ENCODE results near the gene LPCAT2. TPM values are rescaled to one million over a fixed set of nuclear protein-coding genes. Genes with fewer than 3 reads are reported as not detected.

The LPCAT2 gene
- total and polyA plus RNA-seq, 2 experiments from 2014 or later, result 7.8 to 23.8 TPM

DNA sequence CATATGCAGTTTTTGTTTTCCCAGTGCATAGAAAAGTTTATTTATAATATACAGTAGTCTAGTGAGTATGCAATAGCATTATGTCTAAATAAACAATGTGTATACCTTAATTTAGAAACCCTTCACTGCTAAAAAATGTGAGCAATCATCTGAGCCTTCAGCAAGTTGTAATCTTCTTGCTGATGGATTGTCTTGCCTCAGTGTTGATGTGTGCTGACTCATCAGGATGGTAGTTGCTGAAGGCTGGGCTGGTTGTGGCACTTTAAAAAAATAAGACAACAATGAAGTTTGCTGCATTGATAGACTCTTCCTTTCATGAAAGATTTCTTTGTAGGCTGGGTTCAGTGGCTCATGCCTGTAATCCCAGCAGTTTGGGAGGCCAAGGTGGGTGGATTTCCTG, 43.7 kb downstream of the LPCAT2 start (continued):
- TF ChIP-seq, protein P1, sequence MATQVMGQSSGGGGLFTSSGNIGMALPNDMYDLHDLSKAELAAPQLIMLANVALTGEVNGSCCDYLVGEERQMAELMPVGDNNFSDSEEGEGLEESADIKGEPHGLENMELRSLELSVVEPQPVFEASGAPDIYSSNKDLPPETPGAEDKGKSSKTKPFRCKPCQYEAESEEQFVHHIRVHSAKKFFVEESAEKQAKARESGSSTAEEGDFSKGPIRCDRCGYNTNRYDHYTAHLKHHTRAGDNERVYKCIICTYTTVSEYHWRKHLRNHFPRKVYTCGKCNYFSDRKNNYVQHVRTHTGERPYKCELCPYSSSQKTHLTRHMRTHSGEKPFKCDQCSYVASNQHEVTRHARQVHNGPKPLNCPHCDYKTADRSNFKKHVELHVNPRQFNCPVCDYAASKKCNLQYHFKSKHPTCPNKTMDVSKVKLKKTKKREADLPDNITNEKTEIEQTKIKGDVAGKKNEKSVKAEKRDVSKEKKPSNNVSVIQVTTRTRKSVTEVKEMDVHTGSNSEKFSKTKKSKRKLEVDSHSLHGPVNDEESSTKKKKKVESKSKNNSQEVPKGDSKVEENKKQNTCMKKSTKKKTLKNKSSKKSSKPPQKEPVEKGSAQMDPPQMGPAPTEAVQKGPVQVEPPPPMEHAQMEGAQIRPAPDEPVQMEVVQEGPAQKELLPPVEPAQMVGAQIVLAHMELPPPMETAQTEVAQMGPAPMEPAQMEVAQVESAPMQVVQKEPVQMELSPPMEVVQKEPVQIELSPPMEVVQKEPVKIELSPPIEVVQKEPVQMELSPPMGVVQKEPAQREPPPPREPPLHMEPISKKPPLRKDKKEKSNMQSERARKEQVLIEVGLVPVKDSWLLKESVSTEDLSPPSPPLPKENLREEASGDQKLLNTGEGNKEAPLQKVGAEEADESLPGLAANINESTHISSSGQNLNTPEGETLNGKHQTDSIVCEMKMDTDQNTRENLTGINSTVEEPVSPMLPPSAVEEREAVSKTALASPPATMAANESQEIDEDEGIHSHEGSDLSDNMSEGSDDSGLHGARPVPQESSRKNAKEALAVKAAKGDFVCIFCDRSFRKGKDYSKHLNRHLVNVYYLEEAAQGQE (IDR thresholded peaks at IDR 0.05; ENCODE audit: unreplicated experiment), result no peak
- TF ChIP-seq STAT1 (IDR thresholded peaks at IDR 0.05; ENCODE audit: unreplicated experiment) (no peak), ZNF331 (CRISPR knock-in tag; IDR thresholded peaks at IDR 0.05; ENCODE audit: low read depth) (no peak)

DNA sequence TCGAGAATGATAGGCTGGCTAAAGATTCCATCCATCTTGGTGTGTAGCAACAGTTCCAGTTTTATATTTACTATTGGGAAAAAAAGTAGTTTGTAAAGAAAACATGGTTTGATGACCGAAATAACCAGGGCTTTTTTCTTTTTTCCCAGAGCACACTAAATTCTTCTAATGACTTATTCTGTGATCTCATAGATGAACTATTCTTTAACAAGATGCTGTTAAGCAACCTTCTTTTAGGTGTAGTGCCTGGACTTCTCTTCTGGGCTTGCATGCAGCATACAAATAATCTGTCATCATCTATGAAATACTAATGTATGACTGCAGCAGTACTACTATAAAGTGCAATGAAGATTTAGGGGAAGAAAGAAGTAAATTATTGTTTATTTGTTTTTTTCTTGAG, 46.6 kb downstream of the LPCAT2 start:
- DNase-seq (ENCODE audit: low spot score), result no peak
- no peak for ATAC-seq
- Histone ChIP-seq H2AFZ (no peak overlapping the region), H3K4me3 (no peak overlapping the region), H3K4me2 (no peak overlapping the region), H3K4me1 (ENCODE audit: insufficient read depth) (no peaks in the 10 kb centered on the region), H3K27me3 (ENCODE audit: insufficient read depth) (no peaks in the 10 kb centered on the region), H3K36me3 (ENCODE audit: insufficient read depth) (no peaks in the 10 kb centered on the region; the same call in 1 of the 2 replicates), H4K20me1 (replicated peaks; ENCODE audit: insufficient read depth) (0 out of 2 replicates have a peak, but pooled peaks cover 3% of the 10 kb centered on the region), H3F3A (replicated peaks; ENCODE audit: low read depth) (no peaks in the 10 kb centered on the region), H3K79me2 (replicated peaks; ENCODE audit: insufficient read depth) (no peaks in the 10 kb centered on the region), H3K27ac (ENCODE audit: low read depth) (no peak overlapping the region), H3K9me2 (ENCODE audit: insufficient read depth) (no peaks in the 10 kb centered on the region)
- no peaks in the 10 kb centered on the region for H3K9me3 Mint-ChIP-seq
- no peak overlapping the region for H3K4me3 Mint-ChIP-seq
- no peaks in the 10 kb centered on the region for H3K27me3 Mint-ChIP-seq (ENCODE audit: insufficient read depth, low read depth, poor library complexity)
- no peak for TF ChIP-seq EZH2phosphoT487 (IDR thresholded peaks at IDR 0.05; ENCODE audit: unreplicated experiment)
- TF ChIP-seq POLR2AphosphoS5 (IDR thresholded peaks at IDR 0.05; ENCODE audit: low read depth), result no peak
- TF ChIP-seq CTCF (conservative IDR thresholded peaks at IDR 0.05; ENCODE audit: low read depth in 2 of 2), result no peak
- TF ChIP-seq EZH2 (IDR thresholded peaks at IDR 0.05; ENCODE audit: low read depth, unreplicated experiment), result no peak
- peaks cover 4% of the 10 kb centered on the region; the same call in 2 of the 3 replicates for H3K36me3 Mint-ChIP-seq (ENCODE audit: low read depth)
- no peak overlapping the region for H3K27ac Mint-ChIP-seq
- no peaks in the 10 kb centered on the region for H3K4me1 Mint-ChIP-seq

- no peak overlapping the region for H3K27ac Mint-ChIP-seq
- no peaks in the 10 kb centered on the region for H3K9me3 Mint-ChIP-seq
- Histone ChIP-seq H3K4me1 (ENCODE audit: insufficient read depth) (no peaks in the 10 kb centered on the region), H4K20me1 (replicated peaks; ENCODE audit: insufficient read depth) (0 out of 2 replicates have a peak, but pooled peaks cover 3% of the 10 kb centered on the region), H3K4me2 (no peak overlapping the region), H3K9me2 (ENCODE audit: insufficient read depth) (no peaks in the 10 kb centered on the region), H3K4me3 (no peak overlapping the region), H3K36me3 (ENCODE audit: insufficient read depth) (no peaks in the 10 kb centered on the region; the same call in 1 of the 2 replicates), H3K27ac (ENCODE audit: low read depth) (no peak overlapping the region), H3K79me2 (replicated peaks; ENCODE audit: insufficient read depth) (no peaks in the 10 kb centered on the region), H3F3A (replicated peaks; ENCODE audit: low read depth) (no peaks in the 10 kb centered on the region), H3K27me3 (ENCODE audit: insufficient read depth) (no peaks in the 10 kb centered on the region), H2AFZ (no peak overlapping the region)
- H3K27me3 Mint-ChIP-seq (ENCODE audit: insufficient read depth, low read depth, poor library complexity), result no peaks in the 10 kb centered on the region
- no peak for ATAC-seq
- H3K4me1 Mint-ChIP-seq, result no peaks in the 10 kb centered on the region
- H3K36me3 Mint-ChIP-seq (ENCODE audit: low read depth), result peaks cover 4% of the 10 kb centered on the region; the same call in 2 of the 3 replicates
- TF ChIP-seq JUNB (IDR thresholded peaks at IDR 0.05; ENCODE audit: unreplicated experiment) (no peak), CREB1 (CRISPR knock-in tag; IDR thresholded peaks at IDR 0.05; ENCODE audit: low read depth) (no peak), NANOG (IDR thresholded peaks at IDR 0.05; ENCODE audit: borderline replicate concordance) (no peak)
- TF ChIP-seq, protein P1 (IDR thresholded peaks at IDR 0.05; ENCODE audit: unreplicated experiment), result no peak
- H3K4me3 Mint-ChIP-seq, result no peak overlapping the region
- no peak for DNase-seq (ENCODE audit: low spot score)
Measured at GRCh38 chr16:55557186-55557585, 48.3 kb downstream of the LPCAT2 start.
